HG03354 (cell line): Measurements from ENCODE around the gene MAPKAP1.

Experiments
- ATAC-seq: cut with Tn5 transposase; IDR thresholded peaks from one replicate; pipeline ENCODE4 v1.9.1; 2021; ENCODE audit warnings: mild to moderate bottlenecking; ENCODE audit not compliant: unreplicated experiment, poor library complexity, severe bottlenecking

The MAPKAP1 gene

DNA sequence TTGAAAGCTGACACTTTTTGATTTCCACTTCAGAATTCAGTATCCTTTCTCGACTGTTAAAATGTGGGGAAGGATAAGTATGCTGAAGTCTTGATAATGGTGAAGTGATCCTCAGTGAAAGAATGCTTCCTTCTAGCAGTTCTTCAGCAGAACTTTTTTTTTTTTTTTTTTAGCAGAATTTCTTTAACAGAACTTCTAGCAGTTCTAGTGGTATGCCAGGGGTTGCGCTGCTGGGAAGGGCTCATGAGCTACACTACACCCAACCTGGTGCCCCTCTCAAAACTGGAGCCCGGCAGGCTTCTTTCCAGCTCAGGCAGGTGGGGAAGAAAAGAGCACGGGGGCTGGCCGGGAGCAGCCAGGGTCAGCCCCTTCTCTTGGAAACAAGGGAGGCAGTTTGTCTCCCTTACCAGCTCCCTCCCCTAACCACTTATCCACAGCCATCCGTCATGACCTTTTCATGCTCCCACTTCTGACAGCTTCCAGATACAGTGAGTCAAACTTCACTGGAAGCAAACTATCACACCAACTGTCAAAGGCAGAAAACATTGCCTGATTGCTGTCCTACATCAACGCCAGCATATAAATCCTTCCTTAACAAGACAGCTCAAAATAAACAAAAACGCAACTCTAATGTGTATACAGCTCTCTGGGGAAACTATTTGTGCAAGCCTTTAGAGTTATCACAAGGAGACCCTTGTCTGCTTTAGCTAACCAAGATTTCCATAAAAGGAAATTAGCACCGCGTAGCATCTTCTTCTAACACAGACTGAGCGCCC is 233.9 kb downstream of the MAPKAP1 start:
- ATAC-seq: no peak

DNA sequence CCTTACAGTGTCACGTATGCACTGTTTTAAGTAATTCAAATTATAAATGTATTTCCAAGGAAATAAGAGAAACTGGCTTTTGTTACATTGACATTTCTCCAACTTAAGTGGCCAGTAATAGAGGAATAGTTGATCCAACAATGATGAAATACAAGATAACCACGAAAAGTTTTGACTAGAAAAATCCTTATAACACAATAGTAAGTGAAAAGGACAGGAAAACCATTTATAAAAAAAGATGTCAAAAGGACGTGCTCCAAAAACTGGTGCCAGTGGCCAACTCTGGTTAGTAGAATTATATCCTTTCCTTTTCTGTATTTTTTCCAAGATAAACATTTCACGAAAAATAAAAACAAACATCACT is 234.5 kb downstream of the MAPKAP1 start:
- no peak for ATAC-seq

- ATAC-seq: no peak
Observed at GRCh38 chr9:125470767-125471580, 236.0 kb downstream of the MAPKAP1 start.

GRCh38 chr9:125470189-125470588 is 236.8 kb downstream of the MAPKAP1 start:
- no peak for ATAC-seq

DNA sequence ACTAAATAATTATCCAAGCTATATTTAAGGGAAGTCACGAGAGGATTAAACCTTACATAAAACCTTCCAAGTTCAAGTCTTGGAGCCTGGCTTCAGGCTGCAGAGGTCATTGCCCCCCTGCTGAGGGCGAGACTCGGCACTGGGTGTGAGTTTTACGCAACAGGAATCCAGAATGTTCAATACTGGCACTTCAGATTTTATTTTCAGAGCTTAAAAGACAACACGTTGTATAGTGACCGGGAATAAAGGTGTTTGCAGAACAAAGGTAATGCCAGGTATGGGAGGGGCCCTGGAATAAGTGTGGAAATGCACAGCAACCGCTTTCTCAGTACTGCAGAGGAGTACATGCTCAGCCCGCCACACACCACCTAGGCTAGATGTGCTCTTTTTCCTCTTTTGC is 238.4 kb downstream of the MAPKAP1 start:
- no peak for ATAC-seq

DNA sequence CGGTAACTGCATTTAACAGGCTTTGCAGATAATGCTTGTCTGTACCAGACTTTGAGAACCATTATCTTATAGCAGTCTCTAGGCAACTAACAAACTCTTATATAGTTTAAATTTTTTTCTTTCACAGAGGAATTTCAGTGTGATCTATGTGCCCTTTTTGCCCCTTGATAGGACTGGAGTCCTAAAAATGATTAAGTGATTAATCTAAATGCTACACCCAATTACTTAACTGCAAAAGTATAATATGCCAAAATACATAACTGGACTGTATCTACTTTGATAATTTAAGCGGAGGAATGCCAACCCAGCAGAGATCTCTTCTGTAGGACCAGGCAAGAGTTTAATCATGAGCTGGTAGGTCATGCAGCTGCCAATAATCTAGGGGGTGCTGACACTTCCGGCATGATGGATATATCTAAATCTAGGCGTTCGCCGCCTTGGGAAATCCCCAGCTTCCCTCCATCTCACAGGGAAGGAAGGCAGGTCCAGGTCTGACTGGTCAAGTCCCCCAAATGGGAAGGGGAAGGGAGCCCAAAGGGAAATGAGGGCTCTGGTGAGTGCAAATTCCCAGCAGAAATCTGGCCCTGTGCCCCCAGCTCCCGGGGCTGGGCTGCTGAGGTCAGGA is 239.8 kb downstream of the MAPKAP1 start:
- ATAC-seq: no peak

- ATAC-seq: no peak
Observed at GRCh38 chr9:125466411-125466810, 240.6 kb downstream of the MAPKAP1 start.

- ATAC-seq: no peak
Observed at GRCh38 chr9:125464591-125465385, 242.2 kb downstream of the MAPKAP1 start.

- no peak for ATAC-seq
Observed at GRCh38 chr9:125463926-125464325, 243.1 kb downstream of the MAPKAP1 start.

- no peak for ATAC-seq
Observed at GRCh38 chr9:125462861-125463291, 244.1 kb downstream of the MAPKAP1 start.

DNA sequence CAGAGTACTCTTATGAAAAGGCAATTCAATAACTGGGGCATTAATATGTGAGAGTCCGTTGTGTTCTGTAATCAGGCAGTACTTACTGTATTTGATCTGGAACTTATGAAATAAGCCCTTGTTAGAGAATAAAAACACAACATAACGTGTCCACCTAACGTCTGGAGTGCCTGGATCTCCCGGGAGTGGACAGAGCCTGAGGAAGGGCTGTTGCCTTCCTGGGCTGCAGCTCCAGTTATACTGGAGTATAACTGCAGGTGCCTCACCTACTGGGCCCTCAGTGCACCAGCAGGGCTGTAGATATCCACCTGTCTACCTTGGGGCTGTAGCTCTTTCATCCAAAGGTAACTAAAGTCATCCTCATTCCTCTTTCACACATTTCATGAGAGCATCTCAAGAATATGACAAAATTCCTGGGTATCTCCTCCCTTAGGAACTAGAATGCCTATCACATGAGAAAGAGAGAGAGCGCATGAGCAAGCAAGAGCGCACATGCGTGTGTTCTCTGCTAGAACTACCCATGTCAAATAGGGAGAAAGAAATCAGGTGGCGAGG is 245.3 kb downstream of the MAPKAP1 start:
- ATAC-seq: no peak

DNA sequence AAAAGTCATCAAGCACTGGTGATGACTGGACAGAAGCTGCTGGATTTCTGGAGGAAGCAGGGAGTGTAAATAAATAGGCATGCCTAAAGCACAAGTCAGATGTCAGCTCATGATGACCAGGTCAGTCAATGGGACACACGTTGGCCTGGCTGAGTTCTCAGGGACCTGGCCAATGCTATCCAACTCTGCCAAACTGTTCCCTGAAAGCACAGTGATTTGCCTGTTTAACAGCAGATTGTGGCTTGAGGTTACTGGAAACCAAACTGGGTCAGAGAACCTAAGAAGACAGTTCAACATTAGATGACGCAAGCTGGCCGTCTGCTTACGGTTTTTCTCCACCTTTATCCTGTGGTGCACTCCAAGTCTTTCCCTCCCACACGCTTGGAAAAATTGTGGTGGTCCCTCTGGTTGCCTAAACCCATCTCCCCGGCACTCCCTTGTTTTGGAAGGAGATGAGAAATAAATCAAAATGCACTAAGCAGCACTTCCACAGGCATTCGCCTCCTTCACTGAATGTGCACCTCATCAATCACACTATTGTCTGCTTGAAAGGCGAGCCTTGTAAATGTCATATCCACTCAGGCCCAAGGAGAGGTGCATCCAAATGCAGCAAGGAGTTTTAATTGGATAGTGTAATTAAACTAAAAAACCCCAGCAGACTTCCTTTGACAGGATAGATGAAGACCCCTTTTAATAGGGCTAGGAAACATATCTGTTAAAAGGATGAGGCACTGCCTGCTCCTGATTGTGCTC is 245.9 kb downstream of the MAPKAP1 start:
- ATAC-seq: no peak

DNA sequence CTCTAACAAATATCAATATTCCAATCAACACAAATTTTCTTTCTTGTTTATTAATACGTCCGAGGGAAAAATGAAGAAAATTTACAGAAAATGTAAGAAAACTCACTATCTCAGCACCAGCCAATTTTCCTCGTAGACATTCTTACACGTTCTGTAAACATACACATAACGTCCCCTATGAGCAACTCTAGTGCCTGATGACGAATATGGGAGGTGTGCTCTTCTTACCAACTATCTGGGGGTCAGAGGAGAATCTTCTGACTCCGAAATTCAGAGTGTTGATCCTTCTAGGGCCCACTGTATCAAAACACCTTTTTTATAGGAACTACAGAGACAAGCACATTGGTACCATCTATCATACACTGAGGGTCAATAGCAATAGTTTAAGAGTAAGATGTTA is 246.7 kb downstream of the MAPKAP1 start:
- ATAC-seq: no peak

- ATAC-seq: no peak
Observed at GRCh38 chr9:125457357-125457756, 249.7 kb downstream of the MAPKAP1 start.

DNA sequence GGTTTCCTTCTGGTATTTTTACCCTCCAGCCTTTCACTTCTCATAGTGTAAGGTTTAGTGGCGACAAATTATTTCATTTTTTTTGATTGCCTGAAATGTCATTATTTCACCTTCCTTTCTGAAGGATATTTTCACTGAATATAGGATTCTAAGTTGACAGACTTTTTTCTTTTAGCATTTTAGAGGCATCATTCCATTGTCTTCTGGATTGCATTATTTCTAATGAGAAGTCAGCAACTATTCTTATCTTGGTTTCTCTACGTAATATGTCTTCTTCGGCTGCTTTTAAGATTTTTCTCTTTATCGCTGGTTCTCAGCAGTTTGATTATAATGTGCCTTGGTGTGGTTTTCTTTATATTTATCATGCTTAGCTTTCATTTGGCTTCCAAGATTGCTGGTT is 251.1 kb downstream of the MAPKAP1 start:
- no peak for ATAC-seq

GRCh38 chr9:125455132-125455531 is 251.9 kb downstream of the MAPKAP1 start:
- ATAC-seq: no peak

DNA sequence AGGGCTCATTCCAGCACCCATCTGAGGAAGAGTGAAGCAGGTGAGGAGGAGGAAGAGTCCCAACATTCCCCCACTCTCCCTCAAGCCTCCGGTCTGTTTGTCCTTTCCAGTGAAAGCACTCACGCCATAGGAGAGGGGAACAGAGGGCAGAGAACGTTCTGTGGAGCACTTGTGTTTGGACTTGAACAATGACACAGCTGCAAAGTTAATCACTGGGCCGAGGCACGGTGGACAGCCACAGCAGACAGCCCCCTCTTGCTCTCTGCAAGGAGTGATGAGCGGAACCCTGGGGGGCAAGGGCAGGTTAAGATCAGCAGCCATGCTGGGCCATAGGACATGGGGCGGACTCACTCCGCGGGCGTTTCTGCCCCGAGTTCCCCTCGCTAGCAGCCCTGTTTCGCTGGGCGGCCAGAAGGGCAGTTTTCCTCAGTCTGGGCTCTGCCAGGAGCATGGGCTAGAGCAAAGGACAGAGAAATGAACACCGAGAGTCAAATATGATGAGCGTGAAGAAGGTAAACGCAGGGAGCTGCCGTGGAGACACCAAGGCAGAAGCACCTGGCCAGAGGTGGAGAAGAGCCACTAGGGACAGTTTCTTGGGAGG is 259.7 kb downstream of the MAPKAP1 start:
- peak; percentile 10 for ATAC-seq

DNA sequence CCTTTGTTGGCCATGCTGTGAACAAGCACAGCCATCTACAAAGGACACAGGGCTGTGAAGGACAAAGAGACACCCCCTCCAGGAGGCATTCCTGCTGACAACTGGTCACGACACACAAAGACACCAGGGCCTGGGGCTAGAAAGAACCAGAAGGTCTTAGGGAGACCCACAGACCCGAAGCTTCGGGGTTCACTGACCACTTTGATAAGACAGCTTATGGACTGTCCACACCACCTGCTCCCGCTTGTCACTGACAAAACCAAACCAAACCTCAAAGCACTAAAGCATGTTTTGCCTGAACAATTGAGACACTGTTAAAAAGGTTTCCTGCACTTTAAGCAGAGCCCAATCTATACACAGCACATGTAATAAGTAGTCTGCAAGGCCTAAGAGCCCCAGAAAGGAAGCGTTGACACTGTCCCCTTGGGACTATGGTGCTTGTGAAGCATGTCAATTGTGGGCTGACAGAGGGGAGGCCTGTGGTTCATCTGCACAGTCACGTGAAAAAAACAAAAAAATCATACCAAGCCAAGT is 260.4 kb downstream of the MAPKAP1 start:
- ATAC-seq: peak; percentile 96
